Cardiac muscle cell (in vitro differentiated cells and primary cell): ENCODE measurements around the gene SREK1IP1. TPM values are rescaled to one million over a fixed set of nuclear protein-coding genes. Genes with fewer than 3 reads are reported as not detected.
A peak's percentile ranks its signal among the peaks of the same experiment; 100 is the strongest.

ENCODE experiments used
- DNase-seq, 2 donors: peaks; one replicate each; pipeline versions ENCODE4 v3.0.0 to v3.0.0-alpha.2; 2010 to 2017; ENCODE audit warnings: low read depth in 1 of 2, low spot score in 1 of 2
- H3K27ac ChIP-seq: fragments of 200-600 bp; sonication (generic); 2 replicates; pipeline ENCODE4 v1.5.1; 2016
- H3K27me3 ChIP-seq: fragments of 200-600 bp; sonication (generic); 2 replicates; pipeline ENCODE4 v1.6.0; 2016; ENCODE audit warnings: control low read depth
- H3K36me3 ChIP-seq: fragments of 200-600 bp; sonication (generic); 2 replicates; pipeline ENCODE4 v1.5.1; 2016; ENCODE audit warnings: control low read depth
- H3K4me1 ChIP-seq: fragments of 200-600 bp; sonication (generic); 2 replicates; pipeline ENCODE4 v1.8.1; 2017; ENCODE audit warnings: low read depth, mild to moderate bottlenecking, mixed run types
- H3K4me3 ChIP-seq: fragments of 200-600 bp; sonication (generic); 2 replicates; pipeline ENCODE4 v1.5.1; 2016; ENCODE audit warnings: mild to moderate bottlenecking
- H3K9me3 ChIP-seq: fragments of 200-600 bp; sonication (generic); 2 replicates; pipeline ENCODE4 v1.5.1; 2017; ENCODE audit warnings: low read depth, mild to moderate bottlenecking, control low read depth
- polyA plus RNA-seq: library from polyadenylated mRNA; unstranded; fragments of >200 nt; fragmentation: Nextera tagmentation; extraction: Ambion mirVana; gene quantifications from 2 replicates; pipeline ENCODE4 v1.2.1, GENCODE V29; 2016
- total RNA-seq: library from RNA; depleted of rRNA; stranded (reverse); fragments of >200 nt; gene quantifications from 2 replicates; pipeline ENCODE4 v1.2.3, GENCODE V29; 2016
- TF ChIP-seq, protein P1 (sequence below): IDR thresholded peaks from 2 replicates; pipeline ENCODE4 v1.5.1; 2012; ENCODE audit warnings: low read depth, mild to moderate bottlenecking, low read length

Gene SREK1IP1
- total and polyA plus RNA-seq, 2 experiments from 2014 or later = 4.9 to 22.4 TPM

DNA sequence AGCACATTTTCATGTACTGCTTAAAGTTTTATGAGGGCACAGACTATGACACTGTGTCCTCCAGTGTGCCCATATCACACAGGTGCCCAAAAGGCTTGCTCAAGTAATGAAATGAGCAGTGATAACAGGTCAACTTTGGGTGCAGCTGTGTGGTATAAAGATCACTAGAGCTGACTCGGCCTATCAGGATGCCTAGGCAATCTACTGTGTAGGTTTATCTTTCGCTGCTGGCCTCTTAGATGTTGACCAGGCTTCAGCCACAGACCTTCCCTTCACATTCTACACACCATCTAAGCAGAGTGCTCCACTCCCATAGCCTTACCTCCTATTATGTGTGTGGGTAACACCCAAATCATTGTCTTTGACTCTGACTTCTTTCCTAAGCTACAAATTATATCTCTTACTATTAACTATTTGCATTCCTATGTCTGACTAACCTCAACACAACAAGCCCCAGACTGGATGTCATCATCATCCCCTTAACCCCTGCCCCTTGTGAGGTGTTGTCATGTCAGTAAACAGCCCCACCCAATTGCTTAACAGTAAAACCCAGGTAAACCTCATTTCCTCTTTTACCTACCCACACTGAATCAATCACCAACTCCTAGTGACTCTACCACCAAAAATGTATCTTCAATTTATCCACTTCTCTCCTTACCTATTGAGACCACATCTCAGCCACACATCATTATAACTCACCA, 2.5 kb downstream of the SREK1IP1 start:
- TF ChIP-seq, protein P1, sequence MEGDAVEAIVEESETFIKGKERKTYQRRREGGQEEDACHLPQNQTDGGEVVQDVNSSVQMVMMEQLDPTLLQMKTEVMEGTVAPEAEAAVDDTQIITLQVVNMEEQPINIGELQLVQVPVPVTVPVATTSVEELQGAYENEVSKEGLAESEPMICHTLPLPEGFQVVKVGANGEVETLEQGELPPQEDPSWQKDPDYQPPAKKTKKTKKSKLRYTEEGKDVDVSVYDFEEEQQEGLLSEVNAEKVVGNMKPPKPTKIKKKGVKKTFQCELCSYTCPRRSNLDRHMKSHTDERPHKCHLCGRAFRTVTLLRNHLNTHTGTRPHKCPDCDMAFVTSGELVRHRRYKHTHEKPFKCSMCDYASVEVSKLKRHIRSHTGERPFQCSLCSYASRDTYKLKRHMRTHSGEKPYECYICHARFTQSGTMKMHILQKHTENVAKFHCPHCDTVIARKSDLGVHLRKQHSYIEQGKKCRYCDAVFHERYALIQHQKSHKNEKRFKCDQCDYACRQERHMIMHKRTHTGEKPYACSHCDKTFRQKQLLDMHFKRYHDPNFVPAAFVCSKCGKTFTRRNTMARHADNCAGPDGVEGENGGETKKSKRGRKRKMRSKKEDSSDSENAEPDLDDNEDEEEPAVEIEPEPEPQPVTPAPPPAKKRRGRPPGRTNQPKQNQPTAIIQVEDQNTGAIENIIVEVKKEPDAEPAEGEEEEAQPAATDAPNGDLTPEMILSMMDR = no peak
- Histone ChIP-seq H3K4me1 (peaks cover 21% of the 10 kb centered on the region), H3K4me3 (no peak overlapping the region), H3K9me3 (no peaks in the 10 kb centered on the region), H3K27ac (no peak overlapping the region), H3K36me3 (no peaks in the 10 kb centered on the region), H3K27me3 (no peaks in the 10 kb centered on the region)
- DNase-seq = no peak

DNA sequence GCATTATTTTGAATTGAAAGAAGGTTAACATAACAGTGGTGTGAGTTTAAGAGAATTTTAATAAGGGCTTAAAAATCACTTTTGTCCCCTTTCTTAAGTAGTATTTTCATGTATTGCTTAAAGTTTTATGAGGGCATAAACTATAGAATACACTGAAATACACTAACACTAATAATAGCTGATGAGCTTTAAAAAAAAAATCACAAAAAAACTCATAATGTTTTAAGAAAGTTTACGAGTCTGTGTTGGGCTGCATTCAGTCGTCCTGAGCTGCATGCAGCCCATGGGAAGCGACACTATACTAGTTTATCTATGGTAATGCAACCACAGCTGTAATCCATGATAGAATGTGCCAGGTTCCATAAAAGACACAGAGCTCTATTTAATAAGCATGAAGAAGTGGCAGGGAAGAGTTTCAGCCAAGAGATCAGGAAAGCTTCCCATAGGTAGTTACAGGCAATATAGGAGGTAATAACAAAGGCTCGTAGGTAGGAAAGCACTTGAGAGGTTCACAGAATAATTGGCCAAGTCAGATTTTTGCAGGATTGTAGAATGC, 4.5 kb downstream of the SREK1IP1 start:
- no peaks in the 10 kb centered on the region for H3K27me3 ChIP-seq
- TF ChIP-seq, protein P1 = no peak
- DNase-seq = no peak
- H3K27ac ChIP-seq = no peak overlapping the region
- H3K4me1 ChIP-seq = peaks cover 29% of the 10 kb centered on the region
- no peaks in the 10 kb centered on the region for H3K9me3 ChIP-seq
- H3K36me3 ChIP-seq = no peaks in the 10 kb centered on the region
- H3K4me3 ChIP-seq = no peak overlapping the region

DNA sequence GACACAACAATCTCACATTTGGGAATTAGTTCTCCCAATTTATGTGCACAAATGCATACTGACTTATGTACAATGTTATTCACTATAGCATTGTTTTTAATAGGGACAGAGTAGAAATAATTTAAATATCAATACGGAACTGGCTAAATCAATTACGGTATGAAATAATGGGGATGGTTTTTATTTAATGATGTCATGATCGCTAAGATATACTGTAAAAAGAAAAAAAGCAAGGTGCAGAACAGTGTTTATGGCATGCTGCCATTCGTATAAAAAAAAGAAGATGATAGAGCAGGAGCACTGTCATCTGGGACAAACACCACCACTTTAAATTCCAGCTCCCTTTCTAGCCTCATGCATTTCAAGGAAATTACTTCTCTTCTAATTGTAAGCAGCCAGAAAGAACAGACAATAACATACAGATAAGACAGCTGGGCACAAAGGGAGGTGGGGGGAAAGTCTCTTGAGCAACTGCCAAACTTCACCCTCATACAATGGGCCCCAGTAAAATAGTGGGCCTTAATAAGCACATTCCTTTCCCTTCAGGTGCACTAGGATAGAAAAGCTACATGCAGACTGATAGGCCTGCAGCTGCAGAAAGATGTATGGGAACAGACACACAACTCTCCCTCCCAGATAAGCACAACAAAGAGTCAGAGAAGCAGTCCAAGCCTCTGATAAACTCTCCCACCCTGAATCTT, 8.4 kb downstream of the SREK1IP1 start:
- DNase-seq = peak in 1 of 2 donors; percentile 4
- H3K9me3 ChIP-seq = no peaks in the 10 kb centered on the region
- peaks cover 20% of the 10 kb centered on the region for H3K4me1 ChIP-seq
- H3K27me3 ChIP-seq = no peaks in the 10 kb centered on the region
- H3K27ac ChIP-seq = peak overlapping the region; percentile 78
- no peaks in the 10 kb centered on the region for H3K36me3 ChIP-seq
- no peak overlapping the region for H3K4me3 ChIP-seq
- TF ChIP-seq, protein P1 = no peak

DNA sequence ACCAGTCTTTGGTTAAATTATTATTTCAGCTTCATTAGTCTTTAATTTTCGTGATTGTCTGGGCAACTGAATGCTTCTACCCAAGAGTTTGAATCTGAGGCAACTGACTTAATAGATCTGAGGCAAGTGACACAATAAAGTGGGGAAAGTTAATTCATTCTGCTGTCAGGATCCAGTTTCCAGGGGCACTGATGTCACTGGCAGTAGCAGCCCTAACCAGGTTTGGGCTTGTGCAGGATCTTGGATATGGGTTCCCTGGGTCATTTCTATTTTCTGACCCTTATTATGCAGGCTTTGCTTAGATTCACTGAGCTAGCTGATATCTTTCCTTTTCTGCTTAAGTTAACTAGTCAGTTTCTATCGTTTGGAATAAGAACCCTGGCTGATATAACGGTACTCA, 9.6 kb downstream of the SREK1IP1 start:
- no peaks in the 10 kb centered on the region for H3K9me3 ChIP-seq
- H3K27ac ChIP-seq = no peak overlapping the region
- H3K4me3 ChIP-seq = no peak overlapping the region
- peaks cover 1% of the 10 kb centered on the region for H3K36me3 ChIP-seq
- no peaks in the 10 kb centered on the region for H3K27me3 ChIP-seq
- no peak for DNase-seq
- H3K4me1 ChIP-seq = peaks cover 20% of the 10 kb centered on the region
- TF ChIP-seq, protein P1 = no peak

DNA sequence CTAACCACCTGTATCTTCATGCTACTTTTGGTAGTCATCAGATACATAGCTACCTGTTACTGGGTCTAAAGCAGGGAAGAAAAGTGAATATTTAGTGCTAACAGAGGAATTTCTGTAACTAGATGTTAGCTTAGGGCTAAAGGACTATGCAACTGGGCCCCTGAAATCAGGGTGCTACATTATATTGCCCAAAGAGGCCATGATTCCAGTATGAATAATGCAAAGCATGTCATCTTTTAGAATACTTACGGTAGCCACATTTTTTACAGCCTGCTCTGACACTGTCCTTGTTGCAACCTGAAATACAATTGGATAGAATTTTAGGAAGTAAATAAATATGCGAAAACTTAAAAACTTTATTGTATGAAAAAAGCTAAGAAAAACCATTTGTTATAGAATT, 14.4 kb downstream of the SREK1IP1 start:
- no peak overlapping the region for H3K27ac ChIP-seq
- no peaks in the 10 kb centered on the region for H3K9me3 ChIP-seq
- TF ChIP-seq, protein P1 = no peak
- no peaks in the 10 kb centered on the region for H3K27me3 ChIP-seq
- peaks cover 9% of the 10 kb centered on the region for H3K36me3 ChIP-seq
- no peaks in the 10 kb centered on the region for H3K4me1 ChIP-seq
- H3K4me3 ChIP-seq = no peak overlapping the region
- no peak for DNase-seq
